Ecto neural progenitor cell (in vitro differentiated cells): ENCODE data around the gene NAB2.

Experiments used
- DNase-seq: peaks from one replicate; pipeline ENCODE4 v3.0.0-alpha.2; 2018; ENCODE audit warnings: low spot score

NAB2 gene

GRCh38 chr12:57093415-57094207 is 4.7 kb downstream of the NAB2 start:
- DNase-seq: peak; percentile 87

DNA sequence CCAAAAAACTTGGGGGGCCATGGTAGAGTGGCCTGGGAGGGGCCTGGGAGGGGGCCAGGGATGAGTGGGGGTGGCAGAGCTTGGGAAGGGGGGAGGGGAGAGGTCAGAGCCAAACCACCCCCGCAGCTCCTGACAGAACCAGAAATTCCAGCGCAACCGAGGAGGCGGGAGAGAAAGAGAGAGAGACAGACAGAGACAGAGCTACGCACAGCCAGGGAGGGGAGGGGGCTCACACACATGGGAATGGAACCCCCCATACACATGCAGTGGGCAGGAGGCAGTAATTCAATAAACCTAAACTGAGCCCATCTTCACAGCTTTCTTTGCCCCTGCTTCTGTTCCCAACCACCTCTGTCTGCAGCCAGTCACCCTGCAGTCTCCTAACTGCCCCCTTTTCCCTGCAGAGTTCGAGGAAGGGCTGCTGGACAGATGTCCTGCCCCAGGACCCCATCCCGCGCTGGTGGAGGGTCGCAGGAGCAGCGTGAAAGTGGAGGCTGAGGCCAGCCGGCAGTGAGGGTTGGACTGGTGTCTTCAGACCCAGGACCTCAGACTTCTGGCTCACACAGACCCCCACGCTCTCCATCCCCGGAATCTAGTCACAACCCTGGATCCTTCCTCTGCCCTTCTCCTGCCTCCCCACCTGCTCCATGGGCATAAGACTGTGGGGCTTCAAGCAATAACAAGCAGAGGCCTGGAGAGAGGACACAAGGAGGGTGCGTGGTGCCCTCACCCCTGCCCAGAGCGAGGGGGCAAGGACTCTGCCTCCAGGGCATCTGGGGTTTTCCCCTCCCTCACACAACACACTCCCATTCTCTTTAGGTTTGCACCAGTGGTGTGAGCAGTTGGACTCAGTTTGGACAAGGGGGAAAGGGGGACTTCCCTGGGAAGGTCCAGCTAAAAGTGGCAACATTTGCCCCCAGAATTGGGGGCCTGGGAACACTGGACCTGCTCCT is 5.6 kb downstream of the NAB2 start:
- DNase-seq: no peak

DNA sequence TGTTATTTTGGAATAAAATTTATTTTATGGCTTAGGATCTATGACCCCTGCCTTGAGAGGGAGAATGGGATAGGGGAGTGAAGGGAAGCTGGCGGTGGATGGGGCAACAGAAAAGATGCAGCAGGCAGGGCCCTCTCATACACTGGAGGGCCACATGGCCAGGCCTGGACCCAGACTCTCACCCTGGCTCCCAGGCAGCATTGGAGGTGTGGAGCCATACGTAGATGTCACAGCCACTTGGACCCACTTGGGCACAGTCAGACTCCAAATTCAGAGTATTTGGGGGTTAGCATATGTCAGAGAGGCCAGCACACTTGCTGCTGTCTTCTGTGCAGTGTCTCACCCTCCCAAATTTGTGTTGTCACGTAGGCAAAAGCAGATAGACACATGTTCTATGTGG is 6.5 kb downstream of the NAB2 start:
- no peak for DNase-seq

GRCh38 chr12:57096099-57096572 is 7.2 kb downstream of the NAB2 start:
- DNase-seq: no peak

- no peak for DNase-seq
Measured at GRCh38 chr12:57096748-57097553, 8.0 kb downstream of the NAB2 start.

GRCh38 chr12:57097554-57097835 is 8.6 kb downstream of the NAB2 start:
- DNase-seq: no peak

DNA sequence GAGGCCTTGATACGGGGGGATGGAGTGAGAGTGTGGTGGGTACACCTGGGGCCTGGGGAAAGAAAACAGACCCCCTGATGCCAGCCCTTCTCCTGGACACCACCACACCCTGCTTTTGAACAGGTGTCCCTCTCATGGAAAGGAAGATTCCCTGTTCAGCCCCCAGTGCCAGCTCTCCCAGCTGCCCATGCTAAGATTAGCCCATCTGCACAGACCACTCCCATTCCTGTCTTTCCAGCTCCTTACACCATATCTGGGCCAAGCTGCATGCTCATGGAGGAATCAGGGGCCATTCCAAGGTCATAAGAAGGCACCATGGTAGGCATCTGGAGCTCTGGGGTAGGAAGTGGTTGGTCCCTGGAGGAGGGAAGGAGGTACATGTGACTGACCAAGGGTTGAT is 9.6 kb downstream of the NAB2 start:
- DNase-seq: no peak

GRCh38 chr12:57099047-57099714 is 10.3 kb downstream of the NAB2 start:
- DNase-seq: no peak

- DNase-seq: no peak
Measured at GRCh38 chr12:57099766-57100165, 10.9 kb downstream of the NAB2 start.

DNA sequence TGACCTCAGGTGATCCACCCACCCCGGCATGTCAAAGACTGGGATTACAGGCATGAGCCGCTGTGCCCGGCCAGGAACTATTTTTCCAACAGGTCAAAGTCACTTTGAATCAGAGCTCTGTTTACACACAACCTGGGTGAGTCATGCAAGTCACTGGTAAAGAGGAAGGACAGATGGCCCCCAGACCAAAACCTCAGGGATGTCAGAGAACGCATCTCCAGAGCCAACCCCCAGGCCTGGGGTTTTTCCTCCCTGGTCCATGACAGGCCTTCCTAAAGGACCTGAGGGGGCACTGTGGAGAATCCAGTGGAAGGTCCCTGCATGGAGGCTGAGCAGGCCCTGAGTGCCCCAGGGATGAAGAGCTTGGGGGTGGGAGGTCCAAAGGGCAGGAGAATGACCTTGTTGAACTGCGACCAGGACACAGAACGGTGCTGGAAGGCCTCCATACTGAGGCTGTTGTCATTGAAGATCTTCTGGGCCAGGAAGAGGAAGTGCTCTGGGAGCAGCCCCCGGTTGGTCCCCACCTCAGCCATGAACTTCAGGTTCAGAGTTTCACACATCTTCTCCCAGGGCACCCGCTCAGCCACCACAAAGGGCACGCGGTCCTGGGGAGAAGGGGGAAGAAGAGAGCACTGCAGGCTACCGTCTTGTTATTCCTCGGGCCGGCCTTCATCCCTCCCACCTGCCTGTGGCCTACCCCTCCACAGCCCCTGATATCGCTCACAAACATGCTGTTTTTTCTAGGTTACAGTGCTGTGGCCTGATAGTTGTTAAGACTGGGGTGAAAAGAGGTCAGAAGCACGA is 13.2 kb downstream of the NAB2 start:
- no peak for DNase-seq

- DNase-seq: no peak
Measured at GRCh38 chr12:57103856-57104255, 14.9 kb downstream of the NAB2 start.

GRCh38 chr12:57104292-57104910 is 15.5 kb downstream of the NAB2 start:
- DNase-seq: no peak

DNA sequence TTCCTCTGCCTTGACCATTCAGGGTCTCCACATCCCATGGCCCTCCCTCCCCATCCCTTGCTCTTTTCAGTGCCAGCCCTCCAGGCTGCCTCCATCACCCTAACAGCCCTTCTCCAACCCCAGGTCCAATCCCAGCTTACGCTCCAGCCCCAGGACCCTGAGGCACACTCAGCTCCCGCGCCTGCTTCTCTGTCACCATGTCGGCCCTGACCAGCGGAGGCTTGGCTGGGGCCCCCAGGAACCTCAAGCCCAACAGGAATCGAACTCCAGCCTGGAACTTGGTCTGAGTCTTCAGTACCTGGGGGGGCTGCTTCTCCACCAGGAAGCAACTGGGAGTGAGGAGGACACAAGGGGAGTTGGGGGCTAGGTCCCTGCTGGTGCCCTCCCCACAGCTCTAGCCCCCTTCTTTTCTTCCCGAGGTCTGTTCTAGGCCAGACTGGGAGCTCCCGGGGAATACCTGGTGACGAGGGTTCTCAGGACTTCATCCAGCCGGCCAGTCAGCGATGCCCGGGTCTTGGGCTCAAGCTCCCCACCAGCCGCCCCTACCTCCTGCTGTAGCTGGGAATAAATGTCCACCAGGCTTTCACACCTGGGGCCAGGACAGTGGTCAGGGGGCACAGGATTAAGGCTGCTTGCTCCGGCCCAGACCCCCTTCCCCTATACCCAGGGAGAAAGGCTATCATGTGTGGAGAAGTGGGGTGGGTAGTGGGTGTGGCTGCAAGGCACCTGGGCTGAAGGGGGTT is 16.3 kb downstream of the NAB2 start:
- DNase-seq: no peak

- no peak for DNase-seq
Measured at GRCh38 chr12:57106021-57106708, 17.3 kb downstream of the NAB2 start.

DNA sequence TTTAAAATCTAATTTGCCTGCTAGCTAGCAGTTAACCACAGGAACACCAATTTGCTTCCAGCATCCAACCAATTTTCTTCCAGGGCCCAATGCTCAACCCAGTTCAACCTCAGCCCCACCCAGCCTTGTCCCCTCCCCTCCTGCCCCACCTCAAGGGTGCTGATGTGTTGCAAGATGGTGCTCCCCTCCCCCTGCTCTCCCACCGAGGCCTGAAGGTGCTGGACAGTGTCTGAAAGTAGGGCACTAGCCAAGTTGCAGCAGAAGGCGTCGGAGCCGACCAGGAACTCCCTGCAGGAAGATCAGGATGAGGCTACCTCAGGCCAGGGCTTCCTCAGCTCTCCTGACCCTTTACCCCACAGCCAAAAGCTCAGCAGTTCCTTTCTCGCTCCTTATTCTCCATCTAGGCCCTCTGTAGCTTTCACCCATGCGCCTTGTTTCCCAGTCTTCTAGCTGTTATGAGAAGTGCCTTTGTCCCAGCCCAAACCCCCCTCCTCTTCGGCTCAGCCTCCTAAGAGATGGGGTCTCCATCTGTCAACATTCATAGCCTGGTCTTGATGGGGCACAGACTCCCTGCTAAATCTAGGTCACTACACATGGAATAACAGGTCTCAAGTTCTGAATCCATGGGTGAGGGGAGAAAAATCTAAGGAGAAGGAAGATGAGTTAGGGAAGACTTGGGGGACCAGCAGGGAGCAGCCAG is 18.7 kb downstream of the NAB2 start:
- DNase-seq: no peak

- DNase-seq: no peak
Measured at GRCh38 chr12:57109207-57110103, 20.5 kb downstream of the NAB2 start.
